Bronchial epithelial cell (primary cell): Measurements from ENCODE around the gene CCSER1. TPM values are rescaled to one million over a fixed set of nuclear protein-coding genes. Genes with fewer than 3 reads are reported as not detected.
A peak's percentile ranks its signal among the peaks of the same experiment; 100 is the strongest.
"Not testable (repeated sequence)": the region's sequence is repeated elsewhere in the genome, so short reads cannot be mapped to it uniquely, and the experiment has no call there.

Experiments
- DNase-seq: peaks from one replicate; pipeline ENCODE4 v3.0.0-alpha.2; 2010; ENCODE audit warnings: low read depth
- FAIRE-seq: peaks from 2 replicates; lab custom pipeline; 2011; peaks lifted over from hg19 to GRCh38; lab: Jason Lieb, UNC
- H3K27me3 ChIP-seq: 2 replicates; pipeline ENCODE4 v1.5.1; 2011; ENCODE audit warnings: low read length; ENCODE audit not compliant: control insufficient read depth, insufficient read depth
- H3K36me3 ChIP-seq: 2 replicates; pipeline ENCODE4 v1.5.1; 2011; ENCODE audit warnings: low read length; ENCODE audit not compliant: control insufficient read depth, insufficient read depth
- H3K4me3 ChIP-seq: 2 replicates; pipeline ENCODE4 v1.5.1; 2011; ENCODE audit warnings: mild to moderate bottlenecking, low read depth, low read length, control low read depth
- CTCF ChIP-seq: IDR thresholded peaks from 2 replicates; pipeline ENCODE4 v1.5.1; 2011; ENCODE audit warnings: mild to moderate bottlenecking, moderate library complexity, low read length, control low read depth, inconsistent platforms; ENCODE audit not compliant: insufficient read depth, severe bottlenecking
- total RNA-seq: library from RNA; depleted of rRNA; stranded (reverse); fragments of >200 nt; gene quantifications from 2 replicates; pipeline ENCODE4 v1.2.1, GENCODE V29; 2014

The CCSER1 gene
- total RNA-seq, 1 donor from 2014 or later = 6.6 TPM

DNA sequence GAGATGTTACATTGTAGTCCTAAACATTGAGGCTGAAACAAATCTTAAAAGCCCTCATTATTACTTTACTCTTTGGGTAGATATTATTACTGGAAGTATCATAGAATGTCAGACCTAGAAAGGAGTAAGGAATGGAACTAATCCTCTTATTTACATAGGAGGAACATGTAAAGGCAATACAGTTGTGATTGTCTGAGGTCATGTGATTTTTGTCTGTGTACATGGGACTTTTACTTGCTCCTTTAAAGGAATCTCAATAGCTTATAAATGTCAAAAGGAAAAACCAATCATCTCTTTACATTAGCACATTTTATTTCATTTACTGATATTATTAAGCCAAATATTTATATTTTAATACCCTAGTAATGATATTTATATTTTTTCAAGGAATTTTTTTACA is 568.2 kb downstream of the CCSER1 start:
- no peak for FAIRE-seq
- no peak for TF ChIP-seq CTCF
- Histone ChIP-seq H3K27me3 (no peaks in the 10 kb centered on the region), H3K36me3 (no peaks in the 10 kb centered on the region), H3K4me3 (no peak overlapping the region)
- peak; percentile 56 for DNase-seq

DNA sequence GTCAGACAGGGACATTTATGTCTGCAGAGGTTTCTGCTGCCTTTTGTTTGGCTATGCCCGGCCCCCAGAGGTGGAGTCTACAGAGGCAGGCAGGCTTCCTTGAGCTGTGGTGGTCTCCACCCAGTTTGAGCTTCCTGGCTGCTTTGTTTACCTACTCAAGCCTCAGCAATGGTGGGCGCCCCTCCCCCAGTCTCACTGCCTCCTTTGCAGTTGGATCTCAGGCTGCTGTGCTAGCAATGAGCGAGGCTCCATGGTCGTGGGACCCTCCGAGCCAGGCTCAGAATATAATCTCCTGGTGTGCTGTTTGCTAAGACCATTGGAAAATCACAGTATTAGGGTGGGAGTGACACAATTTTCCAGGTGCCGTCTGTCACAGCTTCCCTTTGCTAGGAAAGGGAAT is 578.3 kb downstream of the CCSER1 start:
- not testable (repeated sequence) for H3K4me3 ChIP-seq, FAIRE-seq

GRCh38 chr4:90715242-90715641 is 588.0 kb downstream of the CCSER1 start:
- H3K4me3 ChIP-seq = no peak overlapping the region
- FAIRE-seq = no peak
- no peak for TF ChIP-seq CTCF

More for the DNA sequence above, 578.3 kb downstream of the CCSER1 start:
- H3K27me3 ChIP-seq, H3K36me3 ChIP-seq, DNase-seq: not testable (repeated sequence)

DNA sequence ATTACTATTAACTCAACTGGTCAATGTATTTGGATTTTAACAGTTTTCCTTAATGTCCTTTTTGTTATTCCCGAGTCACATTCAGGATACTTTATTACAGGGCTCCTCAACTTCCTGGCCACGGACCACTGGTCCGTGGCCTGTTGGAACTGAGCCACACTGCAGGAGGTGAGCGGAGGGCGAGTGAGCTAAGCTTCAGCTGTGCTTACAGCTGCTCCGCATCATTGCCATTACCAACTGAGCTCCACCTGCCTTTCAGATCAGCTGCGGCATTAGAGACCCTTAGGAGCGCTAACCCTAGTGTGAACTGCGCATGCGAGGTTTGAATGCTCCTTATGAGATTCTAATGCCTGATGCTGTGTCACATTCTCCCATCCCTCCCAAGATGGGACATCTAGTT is 591.7 kb downstream of the CCSER1 start:
- no peak overlapping the region for H3K4me3 ChIP-seq
- H3K27me3 ChIP-seq = no peaks in the 10 kb centered on the region
- no peak for TF ChIP-seq CTCF
- FAIRE-seq (no peak), DNase-seq (no peak)
- H3K36me3 ChIP-seq = no peaks in the 10 kb centered on the region

More at GRCh38 chr4:90715242-90715641, 588.0 kb downstream of the CCSER1 start:
- Histone ChIP-seq H3K27me3 (no peaks in the 10 kb centered on the region), H3K36me3 (no peaks in the 10 kb centered on the region)
- no peak for DNase-seq

DNA sequence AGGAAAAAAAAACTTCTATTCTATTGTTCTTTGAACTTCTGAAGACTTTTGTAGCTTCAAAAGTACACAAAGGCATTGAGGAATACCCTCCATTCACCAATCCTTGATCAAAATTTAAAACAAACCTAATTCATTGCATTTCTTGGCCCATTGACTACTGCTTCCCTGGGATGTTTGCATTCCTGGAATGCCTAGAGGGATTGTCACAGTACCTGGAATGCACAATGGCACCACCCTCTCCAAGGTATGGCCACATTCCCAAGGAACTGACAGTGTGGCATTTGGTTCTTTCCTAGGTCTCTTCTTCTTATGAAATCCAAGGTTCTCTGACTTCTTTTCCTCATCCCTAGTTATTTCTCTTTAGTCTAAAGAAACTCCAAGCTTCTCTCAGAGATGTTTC is 600.7 kb downstream of the CCSER1 start:
- TF ChIP-seq CTCF = no peak
- Histone ChIP-seq H3K4me3 (no peak overlapping the region), H3K36me3 (no peaks in the 10 kb centered on the region), H3K27me3 (no peaks in the 10 kb centered on the region)
- peak; percentile 78 for DNase-seq
- FAIRE-seq = no peak

- FAIRE-seq (no peak), DNase-seq (no peak)
- Histone ChIP-seq H3K27me3 (no peaks in the 10 kb centered on the region), H3K4me3 (no peak overlapping the region), H3K36me3 (no peaks in the 10 kb centered on the region)
- TF ChIP-seq CTCF = no peak
These were observed 603.6 kb downstream of the CCSER1 start for GRCh38 chr4:90730752-90731151.
